Chondrocyte (in vitro differentiated cells): ENCODE data around the gene PTGES2. TPM values are rescaled to one million over a fixed set of nuclear protein-coding genes. Genes with fewer than 3 reads are reported as not detected.

Experiments
- DNase-seq: peaks from one replicate; pipeline ENCODE4 v3.0.0; 2021; ENCODE audit warnings: mixed read lengths, low spot score
- H3K27ac Mint-ChIP-seq: one replicate; pipeline ENCODE4 v1.8.0; 2021; ENCODE audit warnings: mild to moderate bottlenecking, moderate library complexity, mixed read lengths; ENCODE audit not compliant: unreplicated experiment
- H3K27me3 Mint-ChIP-seq: 2 replicates; pipeline ENCODE4 v1.8.0; 2021; ENCODE audit warnings: low read depth, mixed read lengths
- H3K36me3 Mint-ChIP-seq: 2 replicates; pipeline ENCODE4 v1.8.0; 2021; ENCODE audit warnings: low read depth, mixed read lengths
- H3K4me1 Mint-ChIP-seq: 2 replicates; pipeline ENCODE4 v1.8.0; 2021; ENCODE audit warnings: low read depth, mild to moderate bottlenecking, mixed read lengths
- H3K4me3 Mint-ChIP-seq: one replicate; pipeline ENCODE4 v1.8.0; 2021; ENCODE audit warnings: mild to moderate bottlenecking, moderate library complexity, mixed read lengths; ENCODE audit not compliant: unreplicated experiment
- H3K9me3 Mint-ChIP-seq: 2 replicates; pipeline ENCODE4 v1.8.0; 2021; ENCODE audit warnings: low read depth, mixed read lengths
- total RNA-seq: library from RNA; stranded (reverse); gene quantifications from 3 replicates; pipeline ENCODE4 v1.2.1, GENCODE V29; 2021
- TF ChIP-seq, protein P1 (sequence below): fragments of 200-600 bp; sonication (generic); IDR thresholded peaks from 2 replicates; pipeline ENCODE4 v1.5.0; 2021; ENCODE audit warnings: antibody characterized with exemption, mild to moderate bottlenecking, moderate library complexity

The PTGES2 gene
- total RNA-seq, 1 donor from 2014 or later, result 49.3 TPM

DNA sequence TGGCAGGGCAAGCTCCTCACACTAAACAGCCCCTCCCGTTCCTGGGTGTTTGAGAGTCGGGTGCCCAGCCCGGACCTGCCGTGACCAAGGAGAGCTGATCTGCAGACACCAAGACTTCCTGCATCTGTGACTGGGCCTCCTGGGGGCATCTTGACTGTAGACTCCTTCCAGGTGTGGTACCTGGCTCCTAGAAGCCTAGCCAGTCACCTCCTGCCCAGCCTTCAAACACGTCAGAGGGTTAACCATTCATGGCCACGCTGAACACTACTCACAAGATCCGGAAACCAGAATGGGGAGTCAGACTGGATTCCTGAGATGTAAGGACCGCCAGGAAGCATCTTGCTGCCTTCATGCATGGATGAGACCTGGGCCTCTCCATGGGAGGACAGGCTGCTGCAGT is 18.0 kb upstream of the PTGES2 start:
- no peak overlapping the region for H3K27ac Mint-ChIP-seq
- no peaks in the 10 kb centered on the region for H3K36me3 Mint-ChIP-seq
- no peak overlapping the region for H3K4me3 Mint-ChIP-seq
- H3K27me3 Mint-ChIP-seq, result no peaks in the 10 kb centered on the region
- H3K9me3 Mint-ChIP-seq, result no peaks in the 10 kb centered on the region
- DNase-seq, result peak; percentile 72
- H3K4me1 Mint-ChIP-seq, result peaks cover 4% of the 10 kb centered on the region
- TF ChIP-seq, protein P1, sequence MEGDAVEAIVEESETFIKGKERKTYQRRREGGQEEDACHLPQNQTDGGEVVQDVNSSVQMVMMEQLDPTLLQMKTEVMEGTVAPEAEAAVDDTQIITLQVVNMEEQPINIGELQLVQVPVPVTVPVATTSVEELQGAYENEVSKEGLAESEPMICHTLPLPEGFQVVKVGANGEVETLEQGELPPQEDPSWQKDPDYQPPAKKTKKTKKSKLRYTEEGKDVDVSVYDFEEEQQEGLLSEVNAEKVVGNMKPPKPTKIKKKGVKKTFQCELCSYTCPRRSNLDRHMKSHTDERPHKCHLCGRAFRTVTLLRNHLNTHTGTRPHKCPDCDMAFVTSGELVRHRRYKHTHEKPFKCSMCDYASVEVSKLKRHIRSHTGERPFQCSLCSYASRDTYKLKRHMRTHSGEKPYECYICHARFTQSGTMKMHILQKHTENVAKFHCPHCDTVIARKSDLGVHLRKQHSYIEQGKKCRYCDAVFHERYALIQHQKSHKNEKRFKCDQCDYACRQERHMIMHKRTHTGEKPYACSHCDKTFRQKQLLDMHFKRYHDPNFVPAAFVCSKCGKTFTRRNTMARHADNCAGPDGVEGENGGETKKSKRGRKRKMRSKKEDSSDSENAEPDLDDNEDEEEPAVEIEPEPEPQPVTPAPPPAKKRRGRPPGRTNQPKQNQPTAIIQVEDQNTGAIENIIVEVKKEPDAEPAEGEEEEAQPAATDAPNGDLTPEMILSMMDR, result no peak

DNA sequence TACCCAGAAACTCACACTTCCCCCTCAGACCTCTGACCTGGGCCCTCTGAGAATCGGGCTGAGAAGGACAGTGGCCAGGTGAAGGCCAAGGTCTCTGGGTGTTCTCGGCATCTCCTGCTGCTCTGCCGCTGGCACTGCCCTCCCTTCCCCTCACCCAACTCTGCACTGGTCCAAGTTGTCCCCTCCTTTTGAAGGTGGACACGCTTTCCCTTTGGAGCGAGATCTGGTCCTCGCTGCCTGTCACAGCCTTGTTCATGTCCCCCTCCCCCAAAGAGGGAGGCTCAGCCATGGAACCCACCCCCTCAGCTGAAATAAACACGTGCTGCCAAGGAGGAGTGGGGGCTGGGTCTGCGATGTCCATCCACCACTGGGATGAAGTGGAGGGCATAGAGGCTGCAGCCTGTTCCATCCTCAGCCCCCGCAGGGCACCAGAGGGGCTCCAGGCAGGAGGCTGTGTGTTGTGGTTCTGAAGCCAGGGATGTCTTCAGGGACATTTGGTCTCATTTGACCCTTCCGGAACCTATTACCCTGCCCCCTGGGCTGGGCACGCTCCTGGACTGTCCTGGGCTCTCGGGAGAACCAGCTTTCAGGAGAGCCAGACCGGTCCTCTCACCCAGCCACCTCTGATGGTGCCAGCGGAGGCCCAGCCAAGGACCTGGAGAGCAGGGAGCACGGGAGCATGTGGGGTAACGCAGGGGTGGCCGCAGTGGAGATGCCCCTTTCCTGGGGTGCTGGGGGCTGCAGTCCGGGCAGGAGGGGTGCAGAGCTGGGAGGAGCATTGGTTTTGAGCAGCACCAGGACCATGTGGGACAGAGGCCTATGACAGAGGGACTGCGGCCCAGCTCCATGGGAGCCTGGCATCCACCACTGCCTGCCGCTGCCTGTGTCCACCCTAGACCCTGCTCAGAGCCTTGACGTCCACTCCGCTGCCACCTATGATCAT is 17.0 kb upstream of the PTGES2 start:
- no peak overlapping the region for H3K4me3 Mint-ChIP-seq
- no peaks in the 10 kb centered on the region for H3K27me3 Mint-ChIP-seq
- TF ChIP-seq, protein P1, result no peak
- H3K4me1 Mint-ChIP-seq, result peaks cover 4% of the 10 kb centered on the region
- DNase-seq, result peak; percentile 78
- no peak overlapping the region for H3K27ac Mint-ChIP-seq
- H3K9me3 Mint-ChIP-seq, result no peaks in the 10 kb centered on the region
- H3K36me3 Mint-ChIP-seq, result no peaks in the 10 kb centered on the region

GRCh38 chr9:128143525-128144238 is 16.2 kb upstream of the PTGES2 start:
- TF ChIP-seq, protein P1, result no peak
- Mint-ChIP-seq H3K27ac (no peak overlapping the region), H3K27me3 (no peaks in the 10 kb centered on the region), H3K9me3 (no peaks in the 10 kb centered on the region), H3K4me1 (no peaks in the 10 kb centered on the region), H3K4me3 (no peak overlapping the region), H3K36me3 (no peaks in the 10 kb centered on the region)
- peak; percentile 83 for DNase-seq

GRCh38 chr9:128142596-128142995 is 15.1 kb upstream of the PTGES2 start:
- H3K4me3 Mint-ChIP-seq, result no peak overlapping the region
- H3K9me3 Mint-ChIP-seq, result no peaks in the 10 kb centered on the region
- H3K27me3 Mint-ChIP-seq, result no peaks in the 10 kb centered on the region
- no peak overlapping the region for H3K27ac Mint-ChIP-seq
- DNase-seq, result peak; percentile 50
- TF ChIP-seq, protein P1, result no peak
- H3K36me3 Mint-ChIP-seq, result no peaks in the 10 kb centered on the region
- H3K4me1 Mint-ChIP-seq, result no peaks in the 10 kb centered on the region

GRCh38 chr9:128142061-128142460 is 14.5 kb upstream of the PTGES2 start:
- H3K36me3 Mint-ChIP-seq, result no peaks in the 10 kb centered on the region
- H3K4me3 Mint-ChIP-seq, result no peak overlapping the region
- no peaks in the 10 kb centered on the region for H3K9me3 Mint-ChIP-seq
- peak; percentile 37 for DNase-seq
- H3K27me3 Mint-ChIP-seq, result peaks cover 2% of the 10 kb centered on the region
- TF ChIP-seq, protein P1, result no peak
- no peak overlapping the region for H3K27ac Mint-ChIP-seq
- no peaks in the 10 kb centered on the region for H3K4me1 Mint-ChIP-seq
